Measurements from ENCODE around the gene ABHD12B.

Gene ABHD12B

DNA sequence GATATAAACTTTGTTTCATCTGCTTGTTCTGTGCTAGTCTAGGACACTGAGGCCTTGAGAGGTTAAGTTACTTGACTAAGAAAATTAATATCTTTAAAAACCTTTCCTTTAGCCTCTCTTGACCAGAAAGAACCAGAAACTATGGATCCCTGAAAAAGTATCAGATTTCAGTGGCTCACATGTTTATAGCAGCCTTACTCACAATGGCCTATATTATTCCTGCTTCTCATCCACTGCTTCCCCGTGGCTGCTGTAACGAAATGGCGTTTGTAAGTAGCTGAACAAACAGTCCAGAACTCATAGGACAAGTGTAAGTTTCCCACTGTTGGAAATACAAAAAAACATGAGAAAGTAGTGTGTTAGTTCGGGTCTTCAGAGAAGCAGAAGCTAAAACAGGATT is 75.6 kb downstream of the ABHD12B start:
- Histone ChIP-seq H3K4me3 (no peak overlapping the region), H3K36me3 (ENCODE audit: insufficient read depth, low read length) (no peaks in the 10 kb centered on the region), H3K9ac (ENCODE audit: insufficient read length) (no peak overlapping the region), H3K9me3 (ENCODE audit: low read depth, low read length) (no peaks in the 10 kb centered on the region), H3K27ac (no peak overlapping the region)
- no peak for TF ChIP-seq FOXP2 (optimal IDR thresholded peaks at IDR 0.05; ENCODE audit: control extremely low read depth, extremely low read length, insufficient read depth)
- no peak for TF ChIP-seq POLR2AphosphoS5 (IDR thresholded peaks at IDR 0.05; ENCODE audit: borderline replicate concordance, low read depth, low read length)
- no peak for TF ChIP-seq EZH2 (IDR thresholded peaks at IDR 0.05)
- no peak for DNase-seq (ENCODE audit: low read depth, low spot score)

- DNase-seq (ENCODE audit: low read depth, low spot score), result no peak
- no peak for TF ChIP-seq EZH2 (IDR thresholded peaks at IDR 0.05)
- TF ChIP-seq POLR2AphosphoS5 (IDR thresholded peaks at IDR 0.05; ENCODE audit: borderline replicate concordance, low read depth, low read length), result no peak
- no peak for TF ChIP-seq FOXP2 (optimal IDR thresholded peaks at IDR 0.05; ENCODE audit: control extremely low read depth, extremely low read length, insufficient read depth)
- Histone ChIP-seq H3K27ac (no peak overlapping the region), H3K9ac (ENCODE audit: insufficient read length) (no peak overlapping the region), H3K9me3 (ENCODE audit: low read depth, low read length) (no peaks in the 10 kb centered on the region), H3K4me3 (no peak overlapping the region), H3K36me3 (ENCODE audit: insufficient read depth, low read length) (no peaks in the 10 kb centered on the region)
These were observed 76.4 kb downstream of the ABHD12B start for GRCh38 chr14:50948205-50948604.

DNA sequence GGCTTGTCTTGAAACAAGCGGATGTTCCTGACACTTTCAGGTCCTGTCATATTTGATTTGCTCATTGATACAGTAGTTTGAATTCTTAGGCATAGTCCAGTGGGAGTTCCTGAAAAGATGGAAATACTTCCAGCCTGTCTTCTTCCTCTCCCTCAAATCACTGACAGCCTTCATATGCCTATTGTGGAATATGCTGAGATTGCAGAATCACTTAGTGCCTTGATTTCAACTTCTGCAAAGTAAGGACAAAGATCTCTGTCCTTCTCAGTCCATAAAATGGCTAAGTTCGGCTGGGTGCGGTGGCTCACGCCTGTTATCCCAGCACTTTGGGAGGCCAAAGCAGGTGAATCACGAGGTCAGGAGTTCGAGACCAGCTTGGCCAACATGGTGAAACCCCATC is 79.2 kb downstream of the ABHD12B start:
- no peak for DNase-seq (ENCODE audit: low read depth, low spot score)
- Histone ChIP-seq H3K9ac (ENCODE audit: insufficient read length) (no peak overlapping the region), H3K27ac (no peak overlapping the region), H3K36me3 (ENCODE audit: insufficient read depth, low read length) (no peaks in the 10 kb centered on the region), H3K4me3 (no peak overlapping the region), H3K9me3 (ENCODE audit: low read depth, low read length) (no peaks in the 10 kb centered on the region)
- TF ChIP-seq EZH2 (IDR thresholded peaks at IDR 0.05) (no peak), POLR2AphosphoS5 (IDR thresholded peaks at IDR 0.05; ENCODE audit: borderline replicate concordance, low read depth, low read length) (no peak), FOXP2 (optimal IDR thresholded peaks at IDR 0.05; ENCODE audit: control extremely low read depth, extremely low read length, insufficient read depth) (no peak)

DNA sequence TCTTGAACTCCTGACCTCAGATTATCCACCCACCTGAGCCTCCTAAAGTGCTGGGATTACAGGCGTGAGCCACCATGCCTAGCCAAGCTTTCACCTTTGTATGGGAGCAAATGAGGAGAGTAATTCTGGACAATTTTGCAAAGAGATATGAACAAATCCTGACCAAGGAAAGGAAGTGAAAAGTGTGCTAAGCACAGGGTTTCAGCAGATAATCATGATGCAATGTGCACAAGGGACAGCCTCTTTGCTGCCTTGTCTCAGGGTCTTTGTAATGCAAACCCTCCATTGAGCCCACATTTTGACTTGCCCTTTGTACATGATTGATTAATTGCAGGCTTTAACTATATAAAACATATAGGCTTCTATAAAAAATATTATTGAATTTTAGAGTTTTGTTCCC is 81.6 kb downstream of the ABHD12B start:
- DNase-seq (ENCODE audit: low read depth, low spot score), result no peak
- H3K27ac ChIP-seq, result no peak overlapping the region
- H3K4me3 ChIP-seq, result no peak overlapping the region

More for the DNA sequence above, 81.6 kb downstream of the ABHD12B start:
- Histone ChIP-seq H3K36me3 (ENCODE audit: insufficient read depth, low read length) (no peaks in the 10 kb centered on the region), H3K9me3 (ENCODE audit: low read depth, low read length) (no peaks in the 10 kb centered on the region), H3K9ac (ENCODE audit: insufficient read length) (no peak overlapping the region)
- TF ChIP-seq FOXP2 (optimal IDR thresholded peaks at IDR 0.05; ENCODE audit: control extremely low read depth, extremely low read length, insufficient read depth) (no peak), EZH2 (IDR thresholded peaks at IDR 0.05) (no peak), POLR2AphosphoS5 (IDR thresholded peaks at IDR 0.05; ENCODE audit: borderline replicate concordance, low read depth, low read length) (no peak)

All from SK-N-MC (cell line).